Liver (tissue), 3 donors: Measurements from ENCODE around the gene GABBR2.

ENCODE experiments used
- ATF3 ChIP-seq: IDR thresholded peaks from 2 replicates; pipeline ENCODE4 v1.6.1; 2016; ENCODE audit warnings: antibody characterized with exemption
- CTCF ChIP-seq: fragments of 150-350 bp; IDR thresholded peaks from 2 replicates; pipeline ENCODE4 v1.5.1; 2017; ENCODE audit warnings: improper control_type of control experiment, low read depth, low read length; ENCODE audit not compliant: missing input control
- FOXA1 ChIP-seq: IDR thresholded peaks from 2 replicates; pipeline ENCODE4 v1.6.1; 2016; ENCODE audit warnings: antibody characterized with exemption
- GABPA ChIP-seq, 2 donors: IDR thresholded peaks in 1 of 2; conservative IDR thresholded peaks in 1 of 2; 2 replicates each; pipeline ENCODE4 v1.6.1; 2016; ENCODE audit warnings: antibody characterized with exemption in 2 of 2, mild to moderate bottlenecking in 1 of 2, moderate library complexity in 1 of 2
- HNF4G ChIP-seq: IDR thresholded peaks from 2 replicates; pipeline ENCODE4 v1.6.1; 2016; ENCODE audit warnings: antibody characterized with exemption
- JUND ChIP-seq, 2 donors: IDR thresholded peaks; 2 replicates each; pipeline ENCODE4 v1.6.1; 2016; ENCODE audit warnings: antibody characterized with exemption in 2 of 2
- MAX ChIP-seq: IDR thresholded peaks from 2 replicates; pipeline ENCODE4 v1.6.1; 2016; ENCODE audit warnings: antibody characterized with exemption
- NR2F2 ChIP-seq: IDR thresholded peaks from 2 replicates; pipeline ENCODE4 v1.6.1; 2016; ENCODE audit warnings: antibody characterized with exemption
- RAD21 ChIP-seq, 2 donors: IDR thresholded peaks; 2 replicates each; pipeline ENCODE4 v1.6.1; 2016; ENCODE audit warnings: antibody characterized with exemption in 2 of 2, mild to moderate bottlenecking in 2 of 2
- REST ChIP-seq: IDR thresholded peaks from 2 replicates; pipeline ENCODE4 v1.6.1; 2016; ENCODE audit warnings: antibody characterized with exemption, mild to moderate bottlenecking
- SP1 ChIP-seq: IDR thresholded peaks from 2 replicates; pipeline ENCODE4 v1.6.1; 2018; ENCODE audit warnings: antibody characterized with exemption, mild to moderate bottlenecking
- TAF1 ChIP-seq: conservative IDR thresholded peaks from 2 replicates; pipeline ENCODE4 v1.6.1; 2016; ENCODE audit warnings: antibody characterized with exemption, mild to moderate bottlenecking
- YY1 ChIP-seq: IDR thresholded peaks from 2 replicates; pipeline ENCODE4 v1.6.1; 2016; ENCODE audit warnings: antibody characterized with exemption, mild to moderate bottlenecking
- donor health status: healthy.
- donor health status: healthy.

- TF ChIP-seq CTCF, result no peak
- no peak for TF ChIP-seq RAD21 (IDR thresholded peaks at IDR 0.05)
- TF ChIP-seq FOXA1, result no peak
- no peak for TF ChIP-seq HNF4G
- no peak for TF ChIP-seq MAX
- TF ChIP-seq GABPA (IDR thresholded peaks at IDR 0.05 in 1 of 2, conservative IDR thresholded peaks at IDR 0.05 in 1 of 2), result no peak
- no peak for TF ChIP-seq JUND (IDR thresholded peaks at IDR 0.05)
- no peak for TF ChIP-seq NR2F2
- no peak for TF ChIP-seq ATF3
- no peak for TF ChIP-seq YY1
- no peak for TF ChIP-seq SP1
- no peak for TF ChIP-seq TAF1
- no peak for TF ChIP-seq REST
Observed at GRCh38 chr9:98738741-98739140, 30.0 kb upstream of the GABBR2 start.
